Measurements from ENCODE around the gene THSD4.

The THSD4 gene

GRCh38 chr15:71226536-71227455, 111.5 kb downstream of the THSD4 start:
- ATAC-seq (no peak), DNase-seq (no peak)

- ATAC-seq: no peak
- DNase-seq: no peak
Observed at GRCh38 chr15:71228403-71228802, 113.1 kb downstream of the THSD4 start.

DNA sequence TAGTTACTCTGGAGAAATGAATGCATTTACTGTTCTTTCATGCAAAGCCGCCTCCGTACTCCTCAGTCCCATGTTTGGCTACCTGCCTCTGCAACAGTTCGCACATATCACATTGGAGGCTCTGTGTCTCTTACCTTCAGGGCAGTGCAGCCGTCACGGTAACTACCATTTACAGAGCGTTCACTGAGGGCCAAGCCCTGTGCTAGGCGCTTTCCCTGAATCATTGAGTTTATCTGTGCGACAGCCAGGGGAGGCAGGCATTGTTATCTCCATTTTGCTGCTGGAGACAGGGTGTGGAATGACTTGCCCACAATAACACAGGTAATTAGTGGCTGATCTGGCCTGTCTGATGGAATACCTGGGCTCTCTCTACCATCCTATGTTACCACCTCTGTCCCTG, 115.0 kb downstream of the THSD4 start:
- ATAC-seq (no peak), DNase-seq (no peak)

DNA sequence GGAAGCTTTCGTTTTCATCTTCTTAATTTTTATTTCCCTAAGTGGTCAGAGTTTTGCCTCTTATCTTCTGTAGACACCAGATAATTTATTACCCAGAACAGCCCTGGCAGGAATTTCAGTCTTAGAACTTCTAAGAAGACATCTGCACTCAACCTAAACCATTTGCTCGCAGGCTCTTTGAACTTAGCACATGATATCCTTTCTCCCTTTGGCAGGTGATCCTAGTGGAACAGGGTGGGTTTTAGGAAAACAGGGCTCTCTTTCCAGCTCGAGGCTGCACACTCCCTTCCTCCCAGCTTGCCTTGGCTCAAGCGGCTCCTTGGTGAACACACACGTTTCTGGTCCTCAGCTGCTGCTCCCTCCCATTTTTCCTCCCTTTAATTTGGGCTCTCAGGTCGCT, 116.5 kb downstream of the THSD4 start:
- no peak for ATAC-seq
- DNase-seq: no peak

GRCh38 chr15:71232411-71232810, 117.1 kb downstream of the THSD4 start:
- no peak for DNase-seq
- no peak for ATAC-seq

GRCh38 chr15:71237456-71238188, 122.4 kb downstream of the THSD4 start:
- ATAC-seq (no peak), DNase-seq (no peak)

GRCh38 chr15:71238926-71239325, 123.7 kb downstream of the THSD4 start:
- ATAC-seq (no peak), DNase-seq (no peak)

- no peak for DNase-seq
- no peak for ATAC-seq
Observed at GRCh38 chr15:71239592-71240364, 124.5 kb downstream of the THSD4 start.

DNA sequence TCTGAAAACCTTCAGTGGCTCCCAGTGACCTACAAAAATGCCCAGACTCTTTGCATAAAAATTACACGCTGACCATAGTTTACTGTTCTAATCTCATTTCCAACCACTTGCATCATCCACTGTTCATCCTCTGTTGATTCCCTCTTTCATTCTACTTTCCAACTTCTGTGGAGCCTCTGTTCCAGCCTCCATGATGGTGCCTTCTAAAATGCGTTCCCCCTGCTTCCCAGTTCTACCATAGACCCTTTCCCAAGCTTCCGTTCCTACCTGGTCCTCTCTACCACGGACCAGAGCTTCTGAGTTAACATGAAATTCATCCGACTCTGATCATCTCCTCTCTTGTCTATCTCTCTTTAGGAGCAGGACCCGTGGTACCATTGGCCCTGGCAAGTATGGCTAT, 127.0 kb downstream of the THSD4 start:
- ATAC-seq: no peak

DNA sequence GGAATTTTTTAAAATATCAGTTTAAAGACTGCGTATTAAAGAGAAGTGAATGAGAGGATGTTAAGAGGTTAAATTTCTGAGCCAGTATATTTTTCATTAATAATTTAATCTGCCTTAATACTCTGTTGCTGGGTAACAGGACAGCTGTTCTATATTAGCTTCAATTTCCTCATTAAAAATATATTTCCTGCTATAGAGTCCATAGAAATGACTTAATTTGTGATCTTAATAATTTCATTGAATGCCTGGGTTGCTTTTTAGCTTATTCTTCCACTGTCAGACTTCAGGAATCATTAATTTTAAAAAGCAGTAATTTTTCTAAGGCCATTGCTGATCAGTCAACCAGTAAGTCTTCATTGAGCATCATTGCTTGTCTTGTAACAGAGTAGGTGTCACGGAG, 129.0 kb downstream of the THSD4 start:
- ATAC-seq: no peak
- DNase-seq: no peak

More for the DNA sequence above, 127.0 kb downstream of the THSD4 start:
- no peak for DNase-seq

GRCh38 chr15:71245588-71245987, 130.3 kb downstream of the THSD4 start:
- ATAC-seq: no peak
- DNase-seq: no peak

GRCh38 chr15:71248386-71248785, 133.1 kb downstream of the THSD4 start:
- no peak for DNase-seq
- ATAC-seq: no peak

- ATAC-seq (no peak), DNase-seq (no peak)
Observed at GRCh38 chr15:71249986-71250385, 134.7 kb downstream of the THSD4 start.

DNA sequence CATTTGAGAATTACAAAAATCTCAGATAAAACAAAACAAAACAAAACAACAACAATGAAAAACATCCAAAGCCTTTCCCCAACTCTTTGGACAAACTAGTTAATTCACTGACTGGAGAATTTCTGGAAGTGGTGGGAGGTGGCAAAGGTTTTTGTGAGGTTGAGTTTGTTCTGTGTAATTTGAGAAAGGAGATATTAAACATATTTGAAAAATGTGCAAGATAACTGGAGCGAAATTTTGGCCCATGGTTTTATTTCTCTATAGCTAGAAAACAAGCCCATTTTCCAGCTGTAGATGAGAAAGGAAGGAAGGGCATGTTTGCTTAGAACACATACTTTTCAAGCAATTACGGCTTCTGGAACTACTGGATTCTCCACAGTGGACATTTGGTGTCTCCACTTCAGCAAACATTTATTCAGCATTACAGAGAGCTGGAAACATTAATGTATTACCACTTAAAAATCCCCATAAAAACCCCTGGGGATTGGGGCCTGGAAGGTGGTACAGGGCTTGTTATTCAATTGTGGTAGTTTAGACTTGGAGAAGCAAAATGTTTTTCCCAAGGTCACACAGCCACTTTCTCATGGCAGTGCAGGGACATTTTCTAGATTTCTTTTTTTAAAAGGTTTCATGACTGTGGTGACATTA, 135.8 kb downstream of the THSD4 start:
- no peak for ATAC-seq

DNA sequence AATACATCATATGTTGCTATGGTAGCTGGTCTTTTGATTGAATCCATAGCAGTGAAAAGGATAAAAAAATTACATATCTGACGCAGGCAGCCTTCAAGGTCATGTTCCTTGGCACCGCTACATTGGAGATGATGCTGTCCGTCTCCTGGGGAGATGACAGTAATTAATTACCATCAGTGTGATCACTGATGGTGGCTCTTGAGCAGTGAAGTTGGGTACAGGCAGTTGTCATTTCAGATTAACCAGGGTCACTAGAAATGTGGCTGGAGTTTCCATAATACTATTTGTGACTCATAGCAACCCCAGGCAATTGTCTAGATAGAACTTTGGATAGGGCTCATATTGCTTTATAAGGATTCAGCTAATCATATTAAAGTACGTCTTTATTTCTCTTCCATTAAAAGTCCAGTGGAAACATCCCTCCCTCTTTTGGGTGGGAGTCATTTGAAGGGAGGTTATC, 136.3 kb downstream of the THSD4 start:
- ATAC-seq (no peak), DNase-seq (no peak)

More for the DNA sequence above, 135.8 kb downstream of the THSD4 start:
- DNase-seq: no peak

GRCh38 chr15:71252044-71252739, 136.9 kb downstream of the THSD4 start:
- no peak for DNase-seq
- no peak for ATAC-seq

- DNase-seq (no peak), ATAC-seq (no peak)
Observed at GRCh38 chr15:71252740-71253047, 137.4 kb downstream of the THSD4 start.

DNA sequence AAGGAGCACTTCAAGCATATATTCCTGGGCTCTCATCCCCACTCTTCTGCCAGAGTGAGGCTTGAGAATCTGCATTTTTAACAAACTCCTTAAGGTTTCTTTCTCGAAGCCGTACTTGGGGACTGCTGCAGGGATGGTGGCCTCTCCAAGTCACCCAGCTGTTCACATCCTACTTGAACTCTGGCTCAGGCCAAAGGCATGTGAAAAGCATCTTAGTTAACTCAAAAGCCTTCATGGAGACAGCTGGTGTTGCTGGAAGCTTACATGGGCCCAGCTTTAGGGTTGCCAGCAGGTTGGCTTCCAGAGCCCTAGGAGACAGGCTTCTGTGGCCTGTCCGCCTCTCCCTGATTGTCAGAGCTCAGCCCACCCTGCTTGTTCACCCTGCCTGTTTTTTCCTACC, 139.2 kb downstream of the THSD4 start:
- ATAC-seq (no peak), DNase-seq (no peak)

DNA sequence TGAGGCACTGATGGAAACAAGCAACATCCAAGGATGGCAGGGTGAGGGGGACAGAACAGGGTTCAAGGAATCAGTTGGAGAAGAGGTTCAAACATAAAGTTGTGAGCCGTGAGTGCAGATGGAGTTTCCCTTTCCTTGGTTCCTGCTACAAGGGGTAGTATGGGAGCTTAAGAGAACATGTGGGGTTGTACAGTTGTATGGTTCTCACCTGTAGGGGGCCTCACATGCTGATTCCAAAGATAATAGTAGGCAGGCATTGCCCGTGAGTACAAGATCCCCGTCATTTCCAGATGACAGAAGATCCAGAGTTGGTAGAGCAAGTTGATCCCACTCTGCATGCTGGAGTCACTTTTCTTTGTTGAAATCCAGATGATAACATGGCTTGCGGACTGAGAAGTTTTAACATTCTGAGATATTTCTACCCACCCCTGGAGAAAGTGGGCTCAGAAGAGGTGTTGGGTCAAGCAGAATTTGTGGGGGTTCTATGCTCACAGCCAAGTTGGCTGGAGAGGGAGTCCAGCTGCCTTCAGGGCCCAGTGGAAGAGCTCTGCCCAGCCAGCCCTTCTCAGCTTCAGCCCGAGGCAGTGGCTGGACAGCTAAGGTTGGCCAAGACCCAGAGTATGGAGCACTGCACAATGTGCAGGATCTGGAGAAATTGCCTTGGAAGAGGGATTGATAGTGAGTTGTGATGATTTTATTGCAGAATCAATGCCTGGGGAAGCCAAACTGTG, 141.8 kb downstream of the THSD4 start:
- ATAC-seq: no peak
- DNase-seq: no peak

GRCh38 chr15:71259866-71260265, 144.6 kb downstream of the THSD4 start:
- ATAC-seq (no peak), DNase-seq (no peak)

- ATAC-seq (no peak), DNase-seq (no peak)
Observed at GRCh38 chr15:71261418-71261817, 146.1 kb downstream of the THSD4 start.
